ENCODE data around the gene MRPL38. TPM values are rescaled to one million over a fixed set of nuclear protein-coding genes. Genes with fewer than 3 reads are reported as not detected.

The MRPL38 gene
- polyA plus RNA-seq, 3 donors from 2014 or later = 55.9 to 67.5 (median 64.0) TPM

- Mint-ChIP-seq H3K27ac (peak overlapping the region; percentile 78 to 88 (median 82)), H3K27me3 (ENCODE audit: low read depth in 3 of 3) (peaks cover 0 to 4% (median 3%) of the 10 kb centered on the region in 3 donors), H3K4me3 (peak overlapping the region; percentile 68 to 83 (median 76)), H3K9me3 (no peaks in the 10 kb centered on the region), H3K4me1 (peaks cover 23 to 26% of the 10 kb centered on the region in 2 donors), H3K36me3 (peaks cover 0 to 3% (median 0%) of the 10 kb centered on the region in 3 donors)
- DNase-seq = no peak
Observed at GRCh38 chr17:75898065-75898464, 6.6 kb downstream of the MRPL38 start.

GRCh38 chr17:75897160-75898019 is 7.3 kb downstream of the MRPL38 start:
- no peak for DNase-seq
- Mint-ChIP-seq H3K9me3 (no peaks in the 10 kb centered on the region), H3K36me3 (peaks cover 0 to 3% (median 0%) of the 10 kb centered on the region in 3 donors), H3K27me3 (ENCODE audit: low read depth in 3 of 3) (peaks cover 0 to 4% (median 3%) of the 10 kb centered on the region in 3 donors), H3K4me3 (peak overlapping the region; percentile 68 to 83 (median 76)), H3K27ac (peak overlapping the region; percentile 78 to 88 (median 82)), H3K4me1 (peaks cover 23 to 26% of the 10 kb centered on the region in 2 donors)

- H3K27ac Mint-ChIP-seq = peak within 1 kb of the TSS; percentile 78 to 88 (median 82)
- H3K27me3 Mint-ChIP-seq (ENCODE audit: low read depth in 3 of 3) = peaks cover 0 to 4% (median 4%) of the 10 kb centered on the region in 3 donors
- H3K36me3 Mint-ChIP-seq = peaks cover 0 to 3% (median 0%) of the 10 kb centered on the region in 3 donors
Observed at GRCh38 chr17:75896415-75897159, 8.1 kb downstream of the MRPL38 start, which contains the start of gene TRIM65. TRIM65 (minus strand) TSS chr17:75896951; CDS start chr17:75896937, 14 bp downstream.

GRCh38 chr17:75895370-75896155 is 9.1 kb downstream of the MRPL38 start:
- Mint-ChIP-seq H3K4me3 (peak overlapping the region; percentile 68 to 79 (median 77)), H3K36me3 (peaks cover 0 to 4% (median 0%) of the 10 kb centered on the region in 3 donors), H3K4me1 (peaks cover 23 to 26% of the 10 kb centered on the region in 2 donors), H3K27me3 (ENCODE audit: low read depth in 3 of 3) (peaks cover 0 to 4% (median 4%) of the 10 kb centered on the region in 3 donors), H3K27ac (peak overlapping the region; percentile 43 to 86 (median 78)), H3K9me3 (no peaks in the 10 kb centered on the region)
- DNase-seq = peak in 1 of 3 donors; percentile 10

More at GRCh38 chr17:75896415-75897159, 8.1 kb downstream of the MRPL38 start, which contains the start of gene TRIM65:
- Mint-ChIP-seq H3K4me1 (peaks cover 23 to 26% of the 10 kb centered on the region in 2 donors), H3K9me3 (no peaks in the 10 kb centered on the region), H3K4me3 (peak within 1 kb of the TSS; percentile 72 to 83 (median 78))
- peak; percentile 74 to 79 (median 78) for DNase-seq

GRCh38 chr17:75894049-75894733 is 10.5 kb downstream of the MRPL38 start:
- no peak for DNase-seq
- Mint-ChIP-seq H3K27me3 (ENCODE audit: low read depth in 3 of 3) (peaks cover 0 to 4% (median 4%) of the 10 kb centered on the region in 3 donors), H3K9me3 (no peaks in the 10 kb centered on the region)

GRCh38 chr17:75893305-75894048 is 11.2 kb downstream of the MRPL38 start:
- Mint-ChIP-seq H3K9me3 (no peaks in the 10 kb centered on the region), H3K36me3 (peaks cover 0 to 7% (median 0%) of the 10 kb centered on the region in 3 donors), H3K27me3 (ENCODE audit: low read depth in 3 of 3) (peaks cover 0 to 4% (median 4%) of the 10 kb centered on the region in 3 donors), H3K27ac (peak overlapping the region in 5 of 6 donors; percentile 40 to 84 (median 78)), H3K4me1 (peaks cover 23 to 26% of the 10 kb centered on the region in 2 donors), H3K4me3 (peak overlapping the region in 2 of 5 donors; percentile 42 to 58)
- no peak for DNase-seq

More at GRCh38 chr17:75894049-75894733, 10.5 kb downstream of the MRPL38 start:
- H3K27ac Mint-ChIP-seq = peak overlapping the region in 5 of 6 donors; percentile 40 to 84 (median 78)
- H3K36me3 Mint-ChIP-seq = peaks cover 0 to 10% (median 0%) of the 10 kb centered on the region in 3 donors
- H3K4me3 Mint-ChIP-seq = peak overlapping the region in 4 of 5 donors; percentile 10 to 58 (median 48)
- H3K4me1 Mint-ChIP-seq = peaks cover 23 to 26% of the 10 kb centered on the region in 2 donors

GRCh38 chr17:75892556-75893224 is 12.0 kb downstream of the MRPL38 start:
- Mint-ChIP-seq H3K9me3 (no peaks in the 10 kb centered on the region), H3K4me1 (peaks cover 21 to 25% of the 10 kb centered on the region in 2 donors), H3K4me3 (no peak overlapping the region), H3K27me3 (ENCODE audit: low read depth in 3 of 3) (peaks cover 0 to 4% (median 3%) of the 10 kb centered on the region in 3 donors), H3K36me3 (peaks cover 0 to 7% (median 0%) of the 10 kb centered on the region in 3 donors), H3K27ac (no peak overlapping the region)
- DNase-seq = no peak

- no peak for DNase-seq
- Mint-ChIP-seq H3K27me3 (ENCODE audit: low read depth in 3 of 3) (peaks cover 0 to 4% (median 2%) of the 10 kb centered on the region in 3 donors), H3K4me3 (no peak overlapping the region), H3K4me1 (peaks cover 16 to 20% of the 10 kb centered on the region in 2 donors), H3K36me3 (peaks cover 0 to 7% (median 0%) of the 10 kb centered on the region in 3 donors), H3K9me3 (no peaks in the 10 kb centered on the region), H3K27ac (no peak overlapping the region)
Observed at GRCh38 chr17:75891605-75892555, 12.8 kb downstream of the MRPL38 start.

- Mint-ChIP-seq H3K9me3 (no peaks in the 10 kb centered on the region), H3K36me3 (peaks cover 0 to 7% (median 0%) of the 10 kb centered on the region in 3 donors)
Observed at GRCh38 chr17:75891022-75891604, 13.6 kb downstream of the MRPL38 start.

GRCh38 chr17:75889454-75889853 is 15.2 kb downstream of the MRPL38 start:
- no peak for DNase-seq
- Mint-ChIP-seq H3K27me3 (ENCODE audit: low read depth in 3 of 3) (peaks cover 0 to 4% (median 2%) of the 10 kb centered on the region in 3 donors), H3K9me3 (no peaks in the 10 kb centered on the region), H3K27ac (peak overlapping the region in 2 of 6 donors; percentile 3 to 23), H3K4me3 (no peak overlapping the region), H3K4me1 (peaks cover 4 to 8% of the 10 kb centered on the region in 2 donors), H3K36me3 (peaks cover 0 to 7% (median 0%) of the 10 kb centered on the region in 3 donors)

More at GRCh38 chr17:75891022-75891604, 13.6 kb downstream of the MRPL38 start:
- H3K4me1 Mint-ChIP-seq = peaks cover 16 to 20% of the 10 kb centered on the region in 2 donors
- no peak overlapping the region for H3K4me3 Mint-ChIP-seq
- H3K27ac Mint-ChIP-seq = no peak overlapping the region
- peaks cover 0 to 4% (median 2%) of the 10 kb centered on the region in 3 donors for H3K27me3 Mint-ChIP-seq (ENCODE audit: low read depth in 3 of 3)
- DNase-seq = no peak

Data from immature natural killer cell (primary cell).